Sigmoid colon (tissue), 4 donors: ENCODE results near the gene PTPRO.

Experiments used
- CTCF ChIP-seq, 4 experiments: fragments of 450-650 bp in 3 of 4; fragments of 200-600 bp in 1 of 4; IDR thresholded peaks; one replicate each; pipeline ENCODE4 v1.5.1; 2016 to 2019; ENCODE audit warnings: antibody characterized with exemption in 4 of 4, mild to moderate bottlenecking in 3 of 4, moderate library complexity in 2 of 4
- POLR2A ChIP-seq, 2 donors: fragments of 450-650 bp; IDR thresholded peaks; one replicate each; pipeline ENCODE4 v1.6.1; 2016; ENCODE audit warnings: antibody characterized with exemption in 2 of 2, mild to moderate bottlenecking in 2 of 2, moderate library complexity in 2 of 2
- POLR2AphosphoS5 ChIP-seq, 4 donors: sonication (generic); formaldehyde crosslinking; IDR thresholded peaks; one replicate each; pipeline ENCODE4 v1.6.1; 2017; ENCODE audit warnings: antibody characterized with exemption in 4 of 4

- TF ChIP-seq CTCF (IDR thresholded peaks at IDR 0.05) (no peak), POLR2A (IDR thresholded peaks at IDR 0.05) (no peak), POLR2AphosphoS5 (IDR thresholded peaks at IDR 0.05) (no peak)
Observed at GRCh38 chr12:15633201-15633600, 310.9 kb downstream of the PTPRO start.
